ENCODE results near the gene PLIN5. TPM values are rescaled to one million over a fixed set of nuclear protein-coding genes. Genes with fewer than 3 reads are reported as not detected.

PLIN5 gene, protein sequence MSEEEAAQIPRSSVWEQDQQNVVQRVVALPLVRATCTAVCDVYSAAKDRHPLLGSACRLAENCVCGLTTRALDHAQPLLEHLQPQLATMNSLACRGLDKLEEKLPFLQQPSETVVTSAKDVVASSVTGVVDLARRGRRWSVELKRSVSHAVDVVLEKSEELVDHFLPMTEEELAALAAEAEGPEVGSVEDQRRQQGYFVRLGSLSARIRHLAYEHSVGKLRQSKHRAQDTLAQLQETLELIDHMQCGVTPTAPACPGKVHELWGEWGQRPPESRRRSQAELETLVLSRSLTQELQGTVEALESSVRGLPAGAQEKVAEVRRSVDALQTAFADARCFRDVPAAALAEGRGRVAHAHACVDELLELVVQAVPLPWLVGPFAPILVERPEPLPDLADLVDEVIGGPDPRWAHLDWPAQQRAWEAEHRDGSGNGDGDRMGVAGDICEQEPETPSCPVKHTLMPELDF
- polyA plus RNA-seq = 100 to 1,000 TPM in 1 of 3 donors, 10 to 100 TPM in 2; 38.2 to 205 (median 66.1) TPM

- WGBS, 3 donors = 4 to 14% (median 14%) methylated on average over 49 of the region's 49 CpGs
- no peak within 1 kb of the TSS for H3K27ac ChIP-seq (ENCODE audit: low read depth, low read length)
These were observed at the start of gene PLIN5 for GRCh38 chr19:4534836-4535658. Gene PLIN5 (minus strand): TSS chr19:4535224. CDS start chr19:4534074, 1,150 bp downstream.

GRCh38 chr19:4583961-4584669, 49.1 kb upstream of the PLIN5 start:
- WGBS, 3 donors = 1 to 4% (median 3%) methylated on average over 38 to 49 of the region's 49 CpGs
- no peak overlapping the region for H3K27ac ChIP-seq (ENCODE audit: low read depth, low read length)

GRCh38 chr19:4582980-4583842, 48.2 kb upstream of the PLIN5 start:
- WGBS, 3 donors = 51 to 57% (median 56%) methylated on average over 15 to 16 of the region's 16 CpGs
- H3K27ac ChIP-seq (ENCODE audit: low read depth, low read length) = no peak overlapping the region

DNA sequence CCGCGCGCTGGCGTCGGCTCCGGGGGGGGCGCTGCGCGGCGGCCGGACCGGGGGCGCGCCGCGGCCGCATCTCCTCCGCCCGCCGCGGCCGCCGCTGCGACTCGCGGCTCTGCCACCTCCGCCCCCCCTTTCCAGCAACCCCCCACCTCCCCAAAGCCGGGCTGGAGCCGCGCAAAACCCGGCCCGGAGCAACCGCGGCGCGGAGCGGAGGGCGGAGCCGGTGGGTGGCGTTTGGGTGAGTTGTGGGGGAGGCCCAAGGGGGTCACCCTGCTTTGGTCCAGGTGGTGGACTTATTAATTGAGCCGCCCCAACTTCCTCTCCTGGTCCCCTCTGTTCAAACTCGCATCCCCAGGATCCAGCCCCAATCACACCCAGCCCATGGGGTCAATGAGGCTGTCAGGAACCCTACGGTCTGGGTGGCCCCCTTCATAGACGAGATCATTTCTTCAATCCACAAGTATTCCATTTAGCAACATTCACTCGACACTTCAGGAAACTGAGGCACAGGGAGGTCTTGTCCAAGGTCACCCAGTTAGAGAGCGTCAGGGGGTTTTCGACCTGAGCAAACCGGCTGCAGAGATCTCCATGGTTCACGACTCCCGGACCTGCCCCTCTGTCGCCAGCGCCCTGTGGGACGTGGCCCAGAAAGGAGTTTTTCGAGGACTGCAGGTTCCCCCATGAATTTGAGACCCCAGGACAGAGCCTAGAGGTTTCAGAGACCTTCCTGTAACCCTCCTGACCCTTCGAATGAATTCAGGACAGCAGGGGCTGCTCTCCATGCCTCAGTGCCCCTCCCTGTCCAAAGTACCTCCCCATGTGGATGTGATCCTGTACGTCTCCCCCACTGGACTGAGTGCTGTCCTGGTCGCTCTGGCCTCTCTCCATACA, 46.9 kb upstream of the PLIN5 start:
- no peak overlapping the region for H3K27ac ChIP-seq (ENCODE audit: low read depth, low read length)
- WGBS, 3 donors = 15 to 19% (median 18%) methylated on average over 38 to 57 of the region's 57 CpGs

- 1% methylated on average over 14 to 51 of the region's 62 CpGs for WGBS, 3 donors
- H3K27ac ChIP-seq (ENCODE audit: low read depth, low read length) = no peak overlapping the region
These were observed 46.1 kb upstream of the PLIN5 start for GRCh38 chr19:4580961-4581665.

DNA sequence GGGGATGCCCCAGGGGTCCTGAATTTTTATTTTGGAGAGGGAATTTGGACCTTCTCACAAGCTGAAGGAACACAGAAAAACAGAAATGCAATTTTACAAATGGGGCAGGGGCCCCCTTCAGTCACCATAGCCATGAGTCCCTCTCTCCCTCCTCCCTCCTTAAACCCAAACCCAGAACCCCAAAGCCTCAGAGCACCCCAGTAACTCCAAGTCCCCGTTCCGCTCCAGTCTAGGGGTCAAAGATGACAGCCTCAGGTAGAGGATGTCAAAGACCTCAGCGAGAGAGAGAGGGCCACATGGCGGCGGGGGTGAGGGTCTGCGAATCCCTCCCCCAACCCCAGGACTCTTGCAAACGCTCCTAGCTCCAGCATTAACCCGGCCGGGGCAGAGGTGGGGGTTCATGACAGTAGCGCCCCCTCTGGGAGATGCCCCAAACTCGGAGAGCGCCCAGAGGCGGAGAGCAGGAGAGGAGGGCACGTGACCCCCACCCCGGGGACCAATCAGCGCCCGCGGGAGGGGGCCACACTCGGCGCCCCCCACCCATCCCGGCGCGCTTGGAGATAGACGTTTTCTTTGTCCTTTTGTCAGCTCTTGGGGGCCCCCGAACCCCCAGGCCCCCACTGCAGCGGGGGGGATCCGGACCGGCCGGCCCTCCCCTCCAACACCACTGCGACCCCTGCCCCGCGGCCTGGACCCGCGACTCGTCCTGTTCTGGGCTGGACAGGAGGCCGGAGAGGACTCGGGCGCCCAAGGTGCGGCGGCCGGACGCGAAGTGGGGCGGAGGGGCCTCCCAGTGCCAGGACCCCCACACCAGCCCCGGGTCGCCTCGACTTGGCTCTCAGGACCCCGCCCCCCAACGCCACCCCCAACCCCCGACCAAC, 45.2 kb upstream of the PLIN5 start:
- 3 to 6% (median 4%) methylated on average over 38 to 46 of the region's 50 CpGs for WGBS, 3 donors
- no peak overlapping the region for H3K27ac ChIP-seq (ENCODE audit: low read depth, low read length)

DNA sequence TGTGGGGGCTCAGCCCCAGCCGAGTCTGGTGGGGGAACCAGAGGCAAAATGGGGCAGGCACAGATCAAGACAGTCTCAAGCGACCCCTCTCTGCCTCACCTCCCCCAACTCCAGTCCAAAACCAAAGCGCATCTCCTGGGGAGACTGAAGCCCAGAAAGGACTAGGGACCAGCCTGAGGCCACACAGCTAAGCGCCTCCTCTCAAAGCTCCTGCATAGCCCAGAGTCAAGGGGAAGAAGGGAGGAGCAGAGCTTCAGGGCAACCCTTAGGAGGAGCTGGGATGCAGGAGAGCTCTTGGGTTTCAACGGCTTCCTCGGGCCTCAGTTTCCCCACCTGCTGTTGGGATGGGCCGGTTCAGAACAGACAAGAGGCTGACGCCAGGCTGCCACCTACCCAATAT, 44.4 kb upstream of the PLIN5 start:
- WGBS, 3 donors = 73 to 78% (median 78%) methylated on average over 8 of the region's 8 CpGs
- H3K27ac ChIP-seq (ENCODE audit: low read depth, low read length) = no peak overlapping the region

GRCh38 chr19:4578552-4579248, 43.7 kb upstream of the PLIN5 start:
- no peak overlapping the region for H3K27ac ChIP-seq (ENCODE audit: low read depth, low read length)
- 55 to 70% (median 60%) methylated on average over 11 of the region's 11 CpGs for WGBS, 3 donors

GRCh38 chr19:4577020-4577782, 42.2 kb upstream of the PLIN5 start:
- no peak overlapping the region for H3K27ac ChIP-seq (ENCODE audit: low read depth, low read length)
- 80 to 84% (median 83%) methylated on average over 5 of the region's 5 CpGs for WGBS, 3 donors

DNA sequence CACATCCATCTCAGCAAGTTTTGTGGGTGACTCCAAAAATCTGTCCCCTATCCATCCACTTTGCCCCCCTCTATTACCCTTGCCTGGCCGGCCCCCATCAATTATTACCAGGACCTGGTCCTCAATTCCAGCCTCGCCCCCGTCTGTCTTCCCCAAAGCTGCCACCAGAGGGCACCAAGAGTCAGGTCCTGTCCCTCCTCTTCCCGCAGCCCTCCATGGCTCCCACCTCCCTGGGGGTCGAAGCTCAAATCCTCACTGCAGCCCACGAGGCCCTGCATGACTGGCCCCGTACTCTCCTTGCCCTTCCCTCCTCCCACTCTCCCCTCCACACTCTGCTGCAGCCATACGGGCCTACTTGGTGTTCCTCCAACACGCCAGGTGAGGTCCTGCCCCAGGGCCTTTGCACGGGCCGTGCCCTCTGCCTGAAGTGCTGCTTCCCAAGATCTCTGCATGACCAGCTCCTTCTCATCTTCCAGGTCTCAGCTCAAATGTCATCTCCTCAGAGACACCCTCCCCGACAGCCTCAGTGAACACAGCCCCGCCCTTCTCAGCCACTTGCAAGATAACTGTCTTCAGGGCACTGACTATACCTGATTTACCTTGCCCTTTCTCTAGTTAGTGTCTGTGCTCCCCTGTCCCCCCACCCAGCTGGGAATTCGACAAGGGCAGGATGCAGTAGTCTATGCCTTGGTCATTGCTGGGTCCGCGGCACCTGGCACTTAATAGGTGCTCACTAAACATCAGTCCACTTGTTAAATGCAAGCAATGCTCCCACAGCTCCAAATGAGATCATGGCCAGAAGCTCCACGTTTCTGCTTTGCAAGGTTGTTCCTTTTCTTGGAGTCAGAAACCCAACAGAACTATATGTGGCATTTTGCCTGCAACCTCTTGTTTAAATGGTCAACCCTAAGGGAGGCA, 41.3 kb upstream of the PLIN5 start:
- WGBS, 3 donors = 54 to 58% (median 56%) methylated on average over 17 of the region's 17 CpGs
- no peak overlapping the region for H3K27ac ChIP-seq (ENCODE audit: low read depth, low read length)

DNA sequence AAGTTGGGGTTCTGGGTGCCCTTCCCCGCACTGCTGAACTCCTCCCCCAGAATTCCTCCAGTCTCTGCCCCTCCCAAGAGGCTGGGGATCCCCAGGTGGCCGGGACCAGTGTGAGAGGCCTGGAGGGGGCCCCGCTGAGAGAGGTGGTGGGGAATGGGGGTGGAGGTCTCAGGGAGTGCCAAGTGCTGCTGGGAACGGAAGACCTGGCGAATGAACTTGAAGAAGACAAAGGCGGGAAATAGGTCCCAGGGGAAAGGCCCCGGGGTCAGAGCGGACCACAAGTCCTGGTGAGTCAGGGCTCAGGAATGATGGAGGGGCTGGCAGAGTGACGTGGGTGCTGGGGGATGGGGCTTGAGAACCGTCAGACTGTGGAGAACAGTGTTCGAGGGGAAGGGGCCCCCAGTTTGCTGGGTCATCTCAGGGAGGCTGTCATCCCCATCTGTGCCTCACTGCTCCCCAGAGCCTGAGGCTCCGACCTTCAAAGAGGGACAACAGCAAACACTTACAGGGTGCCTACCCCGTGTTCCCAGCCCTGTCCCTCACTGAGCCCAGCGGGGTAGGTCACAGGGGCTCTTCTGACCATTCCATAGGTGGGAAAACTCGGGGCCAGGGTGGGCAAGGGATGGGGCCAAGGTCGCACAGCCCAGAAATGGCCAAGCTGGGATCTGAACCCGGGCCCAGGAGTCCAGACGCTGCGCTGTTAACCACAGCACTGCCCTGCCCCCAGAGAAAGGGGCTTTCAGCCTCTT, 40.4 kb upstream of the PLIN5 start:
- 18 to 29% (median 22%) methylated on average over 19 of the region's 19 CpGs for WGBS, 3 donors
- H3K27ac ChIP-seq (ENCODE audit: low read depth, low read length) = no peak overlapping the region

- H3K27ac ChIP-seq (ENCODE audit: low read depth, low read length) = no peak overlapping the region
- 68 to 82% (median 72%) methylated on average over 6 of the region's 6 CpGs for WGBS, 3 donors
These were observed 38.7 kb upstream of the PLIN5 start for GRCh38 chr19:4573682-4574081.

All from adipose tissue (tissue), 3 donors.